Measurements from ENCODE around the gene HTT.

The HTT gene

DNA sequence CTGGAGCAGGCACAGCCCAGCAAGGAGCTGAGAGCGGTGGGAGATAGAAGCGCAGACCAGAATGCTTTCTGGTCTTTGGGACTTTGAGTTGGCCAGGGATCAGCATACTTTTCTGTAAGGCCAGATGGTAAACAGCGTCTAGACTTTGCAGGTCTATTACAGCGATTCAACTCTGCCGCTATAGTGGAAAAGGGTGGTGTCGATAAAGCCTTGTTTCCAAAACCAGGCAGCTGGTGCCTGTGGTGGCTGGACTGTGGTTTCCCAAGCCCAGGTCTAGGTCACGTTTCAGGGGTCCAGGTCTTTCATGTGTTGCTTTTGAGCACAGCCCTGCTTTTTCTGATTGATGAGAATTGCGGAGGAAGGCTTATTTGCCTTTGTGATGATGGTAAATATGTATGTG, 40.2 kb upstream of the HTT start:
- H3K36me3 ChIP-seq (ENCODE audit: control insufficient read depth, low read length): no peaks in the 10 kb centered on the region
- no peaks in the 10 kb centered on the region for H3F3A ChIP-seq (ENCODE audit: control insufficient read depth, insufficient read depth)
- H3K27me3 ChIP-seq (ENCODE audit: control insufficient read depth, low read length): peaks cover 46% of the 10 kb centered on the region
- H3K9me3 ChIP-seq (ENCODE audit: control insufficient read depth, insufficient read depth, low read length): no peaks in the 10 kb centered on the region
- no peaks in the 10 kb centered on the region for H3K9me2 ChIP-seq (replicated peaks; ENCODE audit: control insufficient read depth, low read length)
- no peak overlapping the region for H3K4me2 ChIP-seq (ENCODE audit: low read length)
- H3K4me1 ChIP-seq (ENCODE audit: control insufficient read depth, low read length): peaks cover 8% of the 10 kb centered on the region
- no peak overlapping the region for H3K27ac ChIP-seq (ENCODE audit: low read depth, low read length)
- no peaks in the 10 kb centered on the region for H4K20me1 ChIP-seq (ENCODE audit: control insufficient read depth, insufficient read depth, low read depth, low read length)
- no peak overlapping the region for H3K4me3 ChIP-seq (ENCODE audit: low read length)
- H3K79me2 ChIP-seq (ENCODE audit: control insufficient read depth, low read length): no peaks in the 10 kb centered on the region
- TF ChIP-seq EZH2phosphoT487 (IDR thresholded peaks at IDR 0.05; ENCODE audit: borderline replicate concordance, low read length) (no peak), CTCF (IDR thresholded peaks at IDR 0.05; ENCODE audit: low read depth, low read length, poor library complexity, severe bottlenecking) (no peak)

GRCh38 chr4:3035249-3035648, 39.2 kb upstream of the HTT start:
- Histone ChIP-seq H4K20me1 (ENCODE audit: control insufficient read depth, insufficient read depth, low read depth, low read length) (no peaks in the 10 kb centered on the region), H3K79me2 (ENCODE audit: control insufficient read depth, low read length) (no peaks in the 10 kb centered on the region), H3K27me3 (ENCODE audit: control insufficient read depth, low read length) (peaks cover 51% of the 10 kb centered on the region), H3K9me2 (replicated peaks; ENCODE audit: control insufficient read depth, low read length) (no peaks in the 10 kb centered on the region), H3F3A (ENCODE audit: control insufficient read depth, insufficient read depth) (no peaks in the 10 kb centered on the region), H3K9me3 (ENCODE audit: control insufficient read depth, insufficient read depth, low read length) (no peaks in the 10 kb centered on the region), H3K4me1 (ENCODE audit: control insufficient read depth, low read length) (peaks cover 8% of the 10 kb centered on the region), H3K36me3 (ENCODE audit: control insufficient read depth, low read length) (no peaks in the 10 kb centered on the region), H3K27ac (ENCODE audit: low read depth, low read length) (no peak overlapping the region), H3K4me2 (ENCODE audit: low read length) (no peak overlapping the region), H3K4me3 (ENCODE audit: low read length) (no peak overlapping the region)
- TF ChIP-seq CTCF (IDR thresholded peaks at IDR 0.05; ENCODE audit: low read depth, low read length, poor library complexity, severe bottlenecking): no peak

GRCh38 chr4:3035674-3036073, 38.8 kb upstream of the HTT start:
- TF ChIP-seq EZH2phosphoT487 (IDR thresholded peaks at IDR 0.05; ENCODE audit: borderline replicate concordance, low read length) (no peak), CTCF (IDR thresholded peaks at IDR 0.05; ENCODE audit: low read depth, low read length, poor library complexity, severe bottlenecking) (no peak)
- peaks cover 54% of the 10 kb centered on the region for H3K27me3 ChIP-seq (ENCODE audit: control insufficient read depth, low read length)

More at GRCh38 chr4:3035674-3036073, 38.8 kb upstream of the HTT start:
- H3F3A ChIP-seq (ENCODE audit: control insufficient read depth, insufficient read depth): no peaks in the 10 kb centered on the region
- H3K36me3 ChIP-seq (ENCODE audit: control insufficient read depth, low read length): no peaks in the 10 kb centered on the region
- peaks cover 12% of the 10 kb centered on the region for H3K4me1 ChIP-seq (ENCODE audit: control insufficient read depth, low read length)
- no peaks in the 10 kb centered on the region for H3K9me2 ChIP-seq (replicated peaks; ENCODE audit: control insufficient read depth, low read length)
- no peak overlapping the region for H3K4me3 ChIP-seq (ENCODE audit: low read length)
- no peaks in the 10 kb centered on the region for H3K79me2 ChIP-seq (ENCODE audit: control insufficient read depth, low read length)
- H3K27ac ChIP-seq (ENCODE audit: low read depth, low read length): no peak overlapping the region
- no peaks in the 10 kb centered on the region for H4K20me1 ChIP-seq (ENCODE audit: control insufficient read depth, insufficient read depth, low read depth, low read length)
- H3K4me2 ChIP-seq (ENCODE audit: low read length): no peak overlapping the region
- H3K9me3 ChIP-seq (ENCODE audit: control insufficient read depth, insufficient read depth, low read length): no peaks in the 10 kb centered on the region
